ENCODE results near the gene RHD. TPM values are rescaled to one million over a fixed set of nuclear protein-coding genes. Genes with fewer than 3 reads are reported as not detected.
A peak's percentile ranks its signal among the peaks of the same experiment; 100 is the strongest.

RHD gene
- total RNA-seq, 1 experiment from 2014 or later: not detected

DNA sequence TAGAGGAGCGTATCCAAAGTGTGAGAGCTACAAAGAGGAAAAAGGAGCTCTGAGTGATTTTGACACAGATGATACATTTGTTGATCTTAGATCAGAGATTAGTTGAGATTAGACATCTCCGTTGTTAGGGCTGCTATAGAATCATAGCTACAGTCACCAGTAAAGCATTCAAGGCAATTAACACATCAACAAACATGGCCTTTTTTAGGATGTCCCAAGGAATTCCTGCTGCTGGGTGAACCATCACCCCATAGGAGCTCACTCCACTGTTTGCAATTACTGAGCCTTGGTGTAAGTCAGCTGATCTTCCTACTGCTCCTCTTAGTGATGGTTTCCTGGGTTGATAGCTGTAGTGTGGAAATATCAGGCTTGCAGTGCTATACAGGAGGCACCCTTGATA, 18.4 kb upstream of the RHD start:
- H3K9ac ChIP-seq (ENCODE audit: low read length): no peak overlapping the region
- no TSS peak for BruUV-seq (replicated peaks)
- no peak overlapping the region for H2AFZ ChIP-seq (ENCODE audit: low read length)
- intact Hi-C loops (cut with micrococcal nuclease): no loop called here
- no peak overlapping the region for H3K4me3 ChIP-seq (ENCODE audit: low read length)
- no peaks in the 10 kb centered on the region for H3K27me3 ChIP-seq (ENCODE audit: low read length)
- no peaks in the 10 kb centered on the region for H3K79me2 ChIP-seq (ENCODE audit: low read length)
- TF ChIP-seq EZH2 (IDR thresholded peaks at IDR 0.05; ENCODE audit: low read length, unreplicated experiment) (no peak), EZH2phosphoT487 (IDR thresholded peaks at IDR 0.05; ENCODE audit: borderline replicate concordance, low read length) (no peak)
- TF ChIP-seq, protein P1, sequence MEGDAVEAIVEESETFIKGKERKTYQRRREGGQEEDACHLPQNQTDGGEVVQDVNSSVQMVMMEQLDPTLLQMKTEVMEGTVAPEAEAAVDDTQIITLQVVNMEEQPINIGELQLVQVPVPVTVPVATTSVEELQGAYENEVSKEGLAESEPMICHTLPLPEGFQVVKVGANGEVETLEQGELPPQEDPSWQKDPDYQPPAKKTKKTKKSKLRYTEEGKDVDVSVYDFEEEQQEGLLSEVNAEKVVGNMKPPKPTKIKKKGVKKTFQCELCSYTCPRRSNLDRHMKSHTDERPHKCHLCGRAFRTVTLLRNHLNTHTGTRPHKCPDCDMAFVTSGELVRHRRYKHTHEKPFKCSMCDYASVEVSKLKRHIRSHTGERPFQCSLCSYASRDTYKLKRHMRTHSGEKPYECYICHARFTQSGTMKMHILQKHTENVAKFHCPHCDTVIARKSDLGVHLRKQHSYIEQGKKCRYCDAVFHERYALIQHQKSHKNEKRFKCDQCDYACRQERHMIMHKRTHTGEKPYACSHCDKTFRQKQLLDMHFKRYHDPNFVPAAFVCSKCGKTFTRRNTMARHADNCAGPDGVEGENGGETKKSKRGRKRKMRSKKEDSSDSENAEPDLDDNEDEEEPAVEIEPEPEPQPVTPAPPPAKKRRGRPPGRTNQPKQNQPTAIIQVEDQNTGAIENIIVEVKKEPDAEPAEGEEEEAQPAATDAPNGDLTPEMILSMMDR (conservative IDR thresholded peaks at IDR 0.05; ENCODE audit: low read depth, low read length): no peak
- ChIA-PET POLR2A (ENCODE audit: unreplicated experiment) (no interaction called here), CTCF (no interaction called here)
- DNase-seq (peak; percentile 67), ATAC-seq (peak; percentile 78)
- no peak overlapping the region for H3K4me2 ChIP-seq (ENCODE audit: low read length)
- no peak overlapping the region for H3K27ac ChIP-seq (ENCODE audit: low read length)
- H4K20me1 ChIP-seq (ENCODE audit: low read length): no peaks in the 10 kb centered on the region
- no peaks in the 10 kb centered on the region for H3K9me3 ChIP-seq (ENCODE audit: low read length)
- no peaks in the 10 kb centered on the region for H3K36me3 ChIP-seq (ENCODE audit: low read depth, low read length)
- H3K4me1 ChIP-seq (ENCODE audit: insufficient read depth, low read length): peaks cover 17% of the 10 kb centered on the region; the same call in 1 of the 2 replicates
- H3F3A ChIP-seq (ENCODE audit: low read length, unreplicated experiment): no peaks in the 10 kb centered on the region
- H3K9me2 ChIP-seq (replicated peaks; ENCODE audit: low read length): no peaks in the 10 kb centered on the region

- no peaks in the 10 kb centered on the region for H3K9me3 ChIP-seq (ENCODE audit: low read length)
- intact Hi-C loops (cut with micrococcal nuclease): no loop called here
- no peaks in the 10 kb centered on the region for H4K20me1 ChIP-seq (ENCODE audit: low read length)
- TF ChIP-seq EZH2phosphoT487 (IDR thresholded peaks at IDR 0.05; ENCODE audit: borderline replicate concordance, low read length) (no peak), EZH2 (IDR thresholded peaks at IDR 0.05; ENCODE audit: low read length, unreplicated experiment) (no peak)
- TF ChIP-seq, protein P1 (conservative IDR thresholded peaks at IDR 0.05; ENCODE audit: low read depth, low read length): no peak
- H3K79me2 ChIP-seq (ENCODE audit: low read length): no peaks in the 10 kb centered on the region
- H2AFZ ChIP-seq (ENCODE audit: low read length): no peak overlapping the region
- H3K4me2 ChIP-seq (ENCODE audit: low read length): no peak overlapping the region
- CTCF ChIA-PET: no interaction called here
- DNase-seq: no peak
- no peak overlapping the region for H3K27ac ChIP-seq (ENCODE audit: low read length)
- H3K27me3 ChIP-seq (ENCODE audit: low read length): no peaks in the 10 kb centered on the region
- no peaks in the 10 kb centered on the region for H3K9me2 ChIP-seq (replicated peaks; ENCODE audit: low read length)
- no peak for ATAC-seq
- no peaks in the 10 kb centered on the region for H3K36me3 ChIP-seq (ENCODE audit: low read depth, low read length)
- peaks cover 28% of the 10 kb centered on the region for H3K4me1 ChIP-seq (ENCODE audit: insufficient read depth, low read length)
- POLR2A ChIA-PET (ENCODE audit: unreplicated experiment): interaction anchor here (0.9 kb wide), 1 partner anchor 8 kb away, joined by 21 read pairs; the partner anchor contains the start of gene RSRP1
- no peak overlapping the region for H3K4me3 ChIP-seq (ENCODE audit: low read length)
- no peaks in the 10 kb centered on the region for H3F3A ChIP-seq (ENCODE audit: low read length, unreplicated experiment)
- no peak overlapping the region for H3K9ac ChIP-seq (ENCODE audit: low read length)
- BruUV-seq (replicated peaks): no TSS peak
These were observed 16.4 kb upstream of the RHD start for GRCh38 chr1:25255706-25256577.

GRCh38 chr1:25256578-25256965, 15.7 kb upstream of the RHD start:
- Histone ChIP-seq H3F3A (ENCODE audit: low read length, unreplicated experiment) (no peaks in the 10 kb centered on the region), H3K9ac (ENCODE audit: low read length) (no peak overlapping the region), H3K36me3 (ENCODE audit: low read depth, low read length) (no peaks in the 10 kb centered on the region), H3K27ac (ENCODE audit: low read length) (no peak overlapping the region), H2AFZ (ENCODE audit: low read length) (no peak overlapping the region), H3K4me2 (ENCODE audit: low read length) (no peak overlapping the region), H3K27me3 (ENCODE audit: low read length) (no peaks in the 10 kb centered on the region), H3K4me1 (ENCODE audit: insufficient read depth, low read length) (peaks cover 28% of the 10 kb centered on the region), H4K20me1 (ENCODE audit: low read length) (no peaks in the 10 kb centered on the region), H3K9me3 (ENCODE audit: low read length) (no peaks in the 10 kb centered on the region), H3K4me3 (ENCODE audit: low read length) (no peak overlapping the region), H3K79me2 (ENCODE audit: low read length) (no peaks in the 10 kb centered on the region), H3K9me2 (replicated peaks; ENCODE audit: low read length) (no peaks in the 10 kb centered on the region)
- no peak for ATAC-seq
- ChIA-PET CTCF (no interaction called here), POLR2A (ENCODE audit: unreplicated experiment) (interaction anchor here (0.9 kb wide), 1 partner anchor 9 kb away, joined by 21 read pairs; the partner anchor contains the start of gene RSRP1)
- intact Hi-C loops (cut with micrococcal nuclease): no loop called here
- TF ChIP-seq EZH2 (IDR thresholded peaks at IDR 0.05; ENCODE audit: low read length, unreplicated experiment) (no peak), EZH2phosphoT487 (IDR thresholded peaks at IDR 0.05; ENCODE audit: borderline replicate concordance, low read length) (no peak)
- TF ChIP-seq, protein P1 (conservative IDR thresholded peaks at IDR 0.05; ENCODE audit: low read depth, low read length): no peak
- BruUV-seq (replicated peaks): no TSS peak
- DNase-seq: no peak
